Liver (tissue), 9 donors: ENCODE results near the gene RNF112. TPM values are rescaled to one million over a fixed set of nuclear protein-coding genes. Genes with fewer than 3 reads are reported as not detected.

Experiments used
- DNase-seq: peaks from one replicate; pipeline ENCODE4 v3.0.0-alpha.2; 2017; ENCODE audit warnings: low spot score
- H3K27ac ChIP-seq, 2 donors: one replicate each; pipeline ENCODE4 v1.7.0; 2013; ENCODE audit warnings: inconsistent platforms in 2 of 2, low read length in 2 of 2, control low read depth in 1 of 2, low read depth in 1 of 2, mild to moderate bottlenecking in 1 of 2
- H3K27me3 ChIP-seq, 4 donors: one replicate each; pipeline versions ENCODE4 v1.6.1 to v1.7.0; 2013; ENCODE audit warnings: low read length in 3 of 4, inconsistent platforms in 1 of 4, mild to moderate bottlenecking in 1 of 4, moderate library complexity in 1 of 4; ENCODE audit not compliant: control insufficient read depth in 4 of 4, insufficient read depth in 4 of 4
- H3K36me3 ChIP-seq, 4 donors: one replicate each; pipeline versions ENCODE4 v1.6.1 to v1.7.0; 2013; ENCODE audit warnings: low read length in 3 of 4, mild to moderate bottlenecking in 3 of 4, low read depth in 1 of 4, moderate library complexity in 1 of 4; ENCODE audit not compliant: control insufficient read depth in 4 of 4, insufficient read depth in 3 of 4
- H3K4me1 ChIP-seq, 4 donors: one replicate each; pipeline versions ENCODE4 v1.6.1 to v1.7.0; 2013; ENCODE audit warnings: low read length in 3 of 4, mild to moderate bottlenecking in 3 of 4, moderate library complexity in 1 of 4; ENCODE audit not compliant: control insufficient read depth in 4 of 4, insufficient read depth in 4 of 4
- H3K4me3 ChIP-seq, 3 donors: one replicate each; pipeline versions ENCODE4 v1.6.1 to v1.7.0; 2013; ENCODE audit warnings: low read length in 3 of 3, control low read depth in 1 of 3, low read depth in 1 of 3, mild to moderate bottlenecking in 1 of 3
- H3K9ac ChIP-seq, 2 donors: one replicate each; pipeline ENCODE4 v1.7.0; 2013; ENCODE audit warnings: low read length in 2 of 2, mild to moderate bottlenecking in 2 of 2, moderate library complexity in 2 of 2, control low read depth in 1 of 2, low read depth in 1 of 2
- H3K9me3 ChIP-seq, 4 donors: one replicate each; pipeline versions ENCODE4 v1.6.1 to v1.7.0; 2013; ENCODE audit warnings: low read length in 3 of 4; ENCODE audit not compliant: control insufficient read depth in 4 of 4
- ATF3 ChIP-seq: IDR thresholded peaks from 2 replicates; pipeline ENCODE4 v1.6.1; 2016; ENCODE audit warnings: antibody characterized with exemption
- EGR1 ChIP-seq, 2 donors: IDR thresholded peaks; 2 replicates each; pipeline ENCODE4 v1.6.1; 2016 to 2018; ENCODE audit warnings: antibody characterized with exemption in 2 of 2, low read depth in 2 of 2
- FOXA1 ChIP-seq: IDR thresholded peaks from 2 replicates; pipeline ENCODE4 v1.6.1; 2016; ENCODE audit warnings: antibody characterized with exemption
- FOXA2 ChIP-seq: IDR thresholded peaks from 2 replicates; pipeline ENCODE4 v1.6.1; 2016; ENCODE audit warnings: antibody characterized with exemption
- GABPA ChIP-seq, 2 donors: IDR thresholded peaks in 1 of 2; conservative IDR thresholded peaks in 1 of 2; 2 replicates each; pipeline ENCODE4 v1.6.1; 2016; ENCODE audit warnings: antibody characterized with exemption in 2 of 2, mild to moderate bottlenecking in 1 of 2, moderate library complexity in 1 of 2
- HNF4A ChIP-seq, 2 donors: conservative IDR thresholded peaks; 2 replicates each; pipeline ENCODE4 v1.6.1; 2016; ENCODE audit warnings: antibody characterized with exemption in 2 of 2, mild to moderate bottlenecking in 2 of 2
- HNF4G ChIP-seq: IDR thresholded peaks from 2 replicates; pipeline ENCODE4 v1.6.1; 2016; ENCODE audit warnings: antibody characterized with exemption
- JUND ChIP-seq, 2 donors: IDR thresholded peaks; 2 replicates each; pipeline ENCODE4 v1.6.1; 2016; ENCODE audit warnings: antibody characterized with exemption in 2 of 2
- NR2F2 ChIP-seq: IDR thresholded peaks from 2 replicates; pipeline ENCODE4 v1.6.1; 2016; ENCODE audit warnings: antibody characterized with exemption
- RAD21 ChIP-seq, 2 donors: IDR thresholded peaks; 2 replicates each; pipeline ENCODE4 v1.6.1; 2016; ENCODE audit warnings: antibody characterized with exemption in 2 of 2, mild to moderate bottlenecking in 2 of 2
- RXRA ChIP-seq, 2 donors: IDR thresholded peaks; 2 replicates each; pipeline ENCODE4 v1.6.1; 2017 to 2018; ENCODE audit warnings: antibody characterized with exemption in 2 of 2, mild to moderate bottlenecking in 1 of 2
- SP1 ChIP-seq: IDR thresholded peaks from 2 replicates; pipeline ENCODE4 v1.6.1; 2018; ENCODE audit warnings: antibody characterized with exemption, mild to moderate bottlenecking
- TAF1 ChIP-seq: conservative IDR thresholded peaks from 2 replicates; pipeline ENCODE4 v1.6.1; 2016; ENCODE audit warnings: antibody characterized with exemption, mild to moderate bottlenecking
- YY1 ChIP-seq: IDR thresholded peaks from 2 replicates; pipeline ENCODE4 v1.6.1; 2016; ENCODE audit warnings: antibody characterized with exemption, mild to moderate bottlenecking
- WGBS: extraction: QIAGEN DNeasy Blood & Tissue Kit; methylation state at CpG from one replicate; pipeline ENCODE4 v1.1.7; 2013; 5-methylcytosine and 5-hydroxymethylcytosine counted together
- polyA plus RNA-seq, 2 donors: library from polyadenylated mRNA; stranded (reverse) in 1 of 2; unstranded in 1 of 2; fragments of 200-250 nt in 1 of 2; fragments of >200 nt in 1 of 2; fragmentation: Nextera tagmentation in 1 of 2; extraction: Ambion mirVana in 1 of 2; gene quantifications; one replicate each; pipeline versions ENCODE4 v1.2.1 to v1.2.3, GENCODE V29; 2013 to 2015
- total RNA-seq, 2 donors: library from RNA; depleted of rRNA; stranded (reverse); fragments of >200 nt; gene quantifications; one replicate each; pipeline ENCODE4 v1.2.3, GENCODE V29; 2014
- TF ChIP-seq, protein P1 (sequence below): fragments of 150-350 bp; IDR thresholded peaks from 2 replicates; pipeline ENCODE4 v1.5.1; 2017; ENCODE audit warnings: improper control_type of control experiment, low read depth, low read length; ENCODE audit not compliant: missing input control
- TF ChIP-seq, protein P2 (sequence below): IDR thresholded peaks from 2 replicates; pipeline ENCODE4 v1.6.1; 2016; ENCODE audit warnings: antibody characterized with exemption, mild to moderate bottlenecking
- TF ChIP-seq, protein P3 (sequence below): IDR thresholded peaks from 2 replicates; pipeline ENCODE4 v1.6.1; 2016; ENCODE audit warnings: antibody characterized with exemption
- TF ChIP-seq, protein P4 (sequence below): IDR thresholded peaks from 2 replicates; pipeline ENCODE4 v1.6.1; 2016; ENCODE audit warnings: antibody characterized with exemption
- donor health status: healthy.
- donor health status: healthy.
- donor health status: healthy.
- donor health status: healthy.
- donor health status: healthy.

Gene RNF112
- total and polyA plus RNA-seq, 4 donors = 0.04 to 0.42 (median 0.20) TPM

DNA sequence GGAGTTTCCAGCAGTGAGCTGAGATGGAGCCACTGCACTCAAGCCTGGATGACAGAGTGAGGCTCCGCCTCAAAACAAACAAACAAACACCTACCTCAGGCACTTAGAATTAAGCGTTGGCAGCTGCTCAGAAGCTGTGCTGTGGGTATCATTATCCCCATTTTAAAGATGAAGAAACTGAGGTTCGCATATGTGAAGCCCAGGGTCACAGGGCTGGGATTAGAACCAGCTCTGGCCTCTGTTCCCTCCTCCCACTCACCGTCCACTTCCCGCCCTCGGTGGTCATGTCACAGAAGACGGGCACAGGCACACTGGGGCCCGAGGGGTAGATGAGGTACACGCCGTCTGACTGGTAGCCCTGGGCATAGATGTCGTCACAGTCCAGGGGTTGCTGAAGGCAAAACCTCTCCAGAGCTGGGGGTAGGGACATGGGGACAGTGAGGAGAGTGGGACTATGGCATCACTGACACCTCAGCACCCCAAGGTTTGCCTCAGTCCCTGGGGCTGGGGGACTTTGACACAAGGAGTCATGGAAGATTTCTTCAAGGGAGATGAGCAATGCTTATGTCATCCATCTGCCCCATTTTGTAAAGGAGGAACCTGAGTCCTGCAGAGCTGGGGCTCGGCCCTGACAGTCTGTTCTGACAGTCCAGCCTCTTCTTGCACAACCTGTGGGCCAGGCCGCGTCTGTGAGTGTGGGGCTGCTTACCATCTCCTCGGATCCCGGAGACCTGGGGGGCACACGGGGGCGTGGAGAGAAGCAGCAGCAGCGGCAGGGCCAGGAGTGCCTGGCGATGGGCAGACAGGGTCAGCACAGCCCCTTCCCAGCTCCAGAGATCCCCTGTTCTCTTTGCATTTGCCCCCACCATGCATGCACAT lies 24.7 kb upstream of the RNF112 start:
- Histone ChIP-seq H3K9ac (no peak overlapping the region), H3K27ac (peak overlapping the region; percentile 37 to 63), H3K4me3 (no peak overlapping the region), H3K4me1 (peaks cover 0 to 4% (median 0%) of the 10 kb centered on the region in 4 donors), H3K36me3 (peaks cover 0 to 14% (median 4%) of the 10 kb centered on the region in 4 donors), H3K9me3 (no peaks in the 10 kb centered on the region), H3K27me3 (no peaks in the 10 kb centered on the region)
- DNase-seq = no peak
- WGBS = 59% methylated on average over 20 of the region's 20 CpGs
- TF ChIP-seq JUND (IDR thresholded peaks at IDR 0.05) (no peak), HNF4A (conservative IDR thresholded peaks at IDR 0.05) (no peak), SP1 (no peak), FOXA1 (no peak), GABPA (IDR thresholded peaks at IDR 0.05 in 1 of 2, conservative IDR thresholded peaks at IDR 0.05 in 1 of 2) (no peak), RAD21 (IDR thresholded peaks at IDR 0.05) (no peak), HNF4G (no peak), RXRA (IDR thresholded peaks at IDR 0.05) (no peak), EGR1 (IDR thresholded peaks at IDR 0.05; ENCODE audit: low read depth in 2 of 2) (no peak), YY1 (no peak), FOXA2 (no peak), TAF1 (no peak), NR2F2 (no peak), ATF3 (no peak)
- TF ChIP-seq, protein P1, sequence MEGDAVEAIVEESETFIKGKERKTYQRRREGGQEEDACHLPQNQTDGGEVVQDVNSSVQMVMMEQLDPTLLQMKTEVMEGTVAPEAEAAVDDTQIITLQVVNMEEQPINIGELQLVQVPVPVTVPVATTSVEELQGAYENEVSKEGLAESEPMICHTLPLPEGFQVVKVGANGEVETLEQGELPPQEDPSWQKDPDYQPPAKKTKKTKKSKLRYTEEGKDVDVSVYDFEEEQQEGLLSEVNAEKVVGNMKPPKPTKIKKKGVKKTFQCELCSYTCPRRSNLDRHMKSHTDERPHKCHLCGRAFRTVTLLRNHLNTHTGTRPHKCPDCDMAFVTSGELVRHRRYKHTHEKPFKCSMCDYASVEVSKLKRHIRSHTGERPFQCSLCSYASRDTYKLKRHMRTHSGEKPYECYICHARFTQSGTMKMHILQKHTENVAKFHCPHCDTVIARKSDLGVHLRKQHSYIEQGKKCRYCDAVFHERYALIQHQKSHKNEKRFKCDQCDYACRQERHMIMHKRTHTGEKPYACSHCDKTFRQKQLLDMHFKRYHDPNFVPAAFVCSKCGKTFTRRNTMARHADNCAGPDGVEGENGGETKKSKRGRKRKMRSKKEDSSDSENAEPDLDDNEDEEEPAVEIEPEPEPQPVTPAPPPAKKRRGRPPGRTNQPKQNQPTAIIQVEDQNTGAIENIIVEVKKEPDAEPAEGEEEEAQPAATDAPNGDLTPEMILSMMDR = no peak
- TF ChIP-seq, protein P2, sequence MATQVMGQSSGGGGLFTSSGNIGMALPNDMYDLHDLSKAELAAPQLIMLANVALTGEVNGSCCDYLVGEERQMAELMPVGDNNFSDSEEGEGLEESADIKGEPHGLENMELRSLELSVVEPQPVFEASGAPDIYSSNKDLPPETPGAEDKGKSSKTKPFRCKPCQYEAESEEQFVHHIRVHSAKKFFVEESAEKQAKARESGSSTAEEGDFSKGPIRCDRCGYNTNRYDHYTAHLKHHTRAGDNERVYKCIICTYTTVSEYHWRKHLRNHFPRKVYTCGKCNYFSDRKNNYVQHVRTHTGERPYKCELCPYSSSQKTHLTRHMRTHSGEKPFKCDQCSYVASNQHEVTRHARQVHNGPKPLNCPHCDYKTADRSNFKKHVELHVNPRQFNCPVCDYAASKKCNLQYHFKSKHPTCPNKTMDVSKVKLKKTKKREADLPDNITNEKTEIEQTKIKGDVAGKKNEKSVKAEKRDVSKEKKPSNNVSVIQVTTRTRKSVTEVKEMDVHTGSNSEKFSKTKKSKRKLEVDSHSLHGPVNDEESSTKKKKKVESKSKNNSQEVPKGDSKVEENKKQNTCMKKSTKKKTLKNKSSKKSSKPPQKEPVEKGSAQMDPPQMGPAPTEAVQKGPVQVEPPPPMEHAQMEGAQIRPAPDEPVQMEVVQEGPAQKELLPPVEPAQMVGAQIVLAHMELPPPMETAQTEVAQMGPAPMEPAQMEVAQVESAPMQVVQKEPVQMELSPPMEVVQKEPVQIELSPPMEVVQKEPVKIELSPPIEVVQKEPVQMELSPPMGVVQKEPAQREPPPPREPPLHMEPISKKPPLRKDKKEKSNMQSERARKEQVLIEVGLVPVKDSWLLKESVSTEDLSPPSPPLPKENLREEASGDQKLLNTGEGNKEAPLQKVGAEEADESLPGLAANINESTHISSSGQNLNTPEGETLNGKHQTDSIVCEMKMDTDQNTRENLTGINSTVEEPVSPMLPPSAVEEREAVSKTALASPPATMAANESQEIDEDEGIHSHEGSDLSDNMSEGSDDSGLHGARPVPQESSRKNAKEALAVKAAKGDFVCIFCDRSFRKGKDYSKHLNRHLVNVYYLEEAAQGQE = no peak
- TF ChIP-seq, protein P3, sequence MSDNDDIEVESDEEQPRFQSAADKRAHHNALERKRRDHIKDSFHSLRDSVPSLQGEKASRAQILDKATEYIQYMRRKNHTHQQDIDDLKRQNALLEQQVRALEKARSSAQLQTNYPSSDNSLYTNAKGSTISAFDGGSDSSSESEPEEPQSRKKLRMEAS = no peak
- TF ChIP-seq, protein P4, sequence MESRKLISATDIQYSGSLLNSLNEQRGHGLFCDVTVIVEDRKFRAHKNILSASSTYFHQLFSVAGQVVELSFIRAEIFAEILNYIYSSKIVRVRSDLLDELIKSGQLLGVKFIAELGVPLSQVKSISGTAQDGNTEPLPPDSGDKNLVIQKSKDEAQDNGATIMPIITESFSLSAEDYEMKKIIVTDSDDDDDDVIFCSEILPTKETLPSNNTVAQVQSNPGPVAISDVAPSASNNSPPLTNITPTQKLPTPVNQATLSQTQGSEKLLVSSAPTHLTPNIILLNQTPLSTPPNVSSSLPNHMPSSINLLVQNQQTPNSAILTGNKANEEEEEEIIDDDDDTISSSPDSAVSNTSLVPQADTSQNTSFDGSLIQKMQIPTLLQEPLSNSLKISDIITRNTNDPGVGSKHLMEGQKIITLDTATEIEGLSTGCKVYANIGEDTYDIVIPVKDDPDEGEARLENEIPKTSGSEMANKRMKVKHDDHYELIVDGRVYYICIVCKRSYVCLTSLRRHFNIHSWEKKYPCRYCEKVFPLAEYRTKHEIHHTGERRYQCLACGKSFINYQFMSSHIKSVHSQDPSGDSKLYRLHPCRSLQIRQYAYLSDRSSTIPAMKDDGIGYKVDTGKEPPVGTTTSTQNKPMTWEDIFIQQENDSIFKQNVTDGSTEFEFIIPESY = no peak
